T-helper 22 cell (primary cell): Measurements from ENCODE around the gene NAV2.

ENCODE experiments used
- DNase-seq: peaks from one replicate; pipeline ENCODE4 v3.0.0-alpha.2; 2020; ENCODE audit warnings: low read depth

Gene NAV2

GRCh38 chr11:20160425-20161229, 448.0 kb downstream of the NAV2 start, which contains the start of gene DBX1:
Gene DBX1 (minus strand): TSS chr11:20160475. CDS start chr11:20160324, 151 bp downstream.
- DNase-seq = no peak

GRCh38 chr11:20161230-20161918, 448.7 kb downstream of the NAV2 start:
- no peak for DNase-seq

- DNase-seq = no peak
Measured at GRCh38 chr11:20161923-20162744, 449.5 kb downstream of the NAV2 start.

- no peak for DNase-seq
Measured at GRCh38 chr11:20162824-20163782, 450.5 kb downstream of the NAV2 start.

GRCh38 chr11:20163783-20164481, 451.3 kb downstream of the NAV2 start:
- no peak for DNase-seq
